Lung (tissue), 12 donors: Measurements from ENCODE around the gene TLR9. TPM values are rescaled to one million over a fixed set of nuclear protein-coding genes. Genes with fewer than 3 reads are reported as not detected.

Source experiments
- ATAC-seq: fragments of 200-7000 bp; cut with Tn5 transposase; one replicate; pipeline ENCODE4 v1.9.1; 2020; ENCODE audit warnings: moderate number of reproducible peaks; ENCODE audit not compliant: insufficient read depth, low FRiP score
- DNase-seq, 3 donors: peaks; one replicate each; pipeline ENCODE4 v3.0.0-alpha.2; 2013 to 2017
- H3K27ac ChIP-seq, 2 donors: one replicate each; pipeline ENCODE4 v1.5.1; 2013; ENCODE audit warnings: mild to moderate bottlenecking in 2 of 2, moderate library complexity in 2 of 2, control low read depth in 1 of 2, inconsistent platforms in 1 of 2, low read depth in 1 of 2, low read length in 1 of 2
- H3K27me3 ChIP-seq, 3 donors: one replicate each; pipeline ENCODE4 v1.5.1; 2013; ENCODE audit warnings: low read length in 2 of 3; ENCODE audit not compliant: control insufficient read depth in 3 of 3, insufficient read depth in 3 of 3
- H3K36me3 ChIP-seq, 4 donors: one replicate each; pipeline ENCODE4 v1.5.1; 2013; ENCODE audit warnings: low read length in 4 of 4, mild to moderate bottlenecking in 1 of 4, moderate library complexity in 1 of 4; ENCODE audit not compliant: control insufficient read depth in 4 of 4, insufficient read depth in 4 of 4
- H3K4me1 ChIP-seq, 5 donors: one replicate each; pipeline ENCODE4 v1.5.1; 2013; ENCODE audit warnings: low read length in 5 of 5, mild to moderate bottlenecking in 2 of 5, moderate library complexity in 1 of 5; ENCODE audit not compliant: control insufficient read depth in 5 of 5, insufficient read depth in 5 of 5
- H3K4me3 ChIP-seq: one replicate; pipeline ENCODE4 v1.5.1; 2013; ENCODE audit warnings: mild to moderate bottlenecking, control low read depth, moderate library complexity
- H3K9ac ChIP-seq, 2 donors: one replicate each; pipeline ENCODE4 v1.5.1; 2013; ENCODE audit warnings: low read length in 2 of 2, control low read depth in 1 of 2; ENCODE audit not compliant: insufficient read depth in 1 of 2
- H3K9me3 ChIP-seq, 4 donors: one replicate each; pipeline ENCODE4 v1.5.1; 2013; ENCODE audit warnings: low read length in 3 of 4, mild to moderate bottlenecking in 1 of 4, moderate library complexity in 1 of 4; ENCODE audit not compliant: control insufficient read depth in 4 of 4, insufficient read depth in 3 of 4
- CTCF ChIP-seq: IDR thresholded peaks from 2 replicates; pipeline ENCODE4 v1.5.1; 2012; ENCODE audit warnings: mild to moderate bottlenecking; ENCODE audit errors: control extremely low read depth, extremely low read depth
- WGBS, 2 donors: extraction: QIAGEN DNeasy Blood & Tissue Kit; methylation state at CpG; one replicate each; pipeline ENCODE4 v1.1.7; 2013; 5-methylcytosine and 5-hydroxymethylcytosine counted together
- polyA plus RNA-seq, 2 donors: library from polyadenylated mRNA; stranded (reverse); fragments of 200-250 nt; gene quantifications; one replicate each; pipeline ENCODE4 v1.2.1, GENCODE V29; 2013
- total RNA-seq, 2 donors: library from RNA; depleted of rRNA in 1 of 2; stranded (reverse); fragments of >200 nt in 1 of 2; gene quantifications; one replicate each; pipeline ENCODE4 v1.2.1, GENCODE V29; 2014 to 2021
- donor health status: control.
- donor health status: control.
- donor health status: Bipolar disorder and iron deficiency.
- donor health status: healthy.
- donor health status: DM: yes; HTN: yes; CAD: no.

Gene TLR9
- total and polyA plus RNA-seq, 4 donors = 0.20 to 1.1 (median 0.37) TPM

DNA sequence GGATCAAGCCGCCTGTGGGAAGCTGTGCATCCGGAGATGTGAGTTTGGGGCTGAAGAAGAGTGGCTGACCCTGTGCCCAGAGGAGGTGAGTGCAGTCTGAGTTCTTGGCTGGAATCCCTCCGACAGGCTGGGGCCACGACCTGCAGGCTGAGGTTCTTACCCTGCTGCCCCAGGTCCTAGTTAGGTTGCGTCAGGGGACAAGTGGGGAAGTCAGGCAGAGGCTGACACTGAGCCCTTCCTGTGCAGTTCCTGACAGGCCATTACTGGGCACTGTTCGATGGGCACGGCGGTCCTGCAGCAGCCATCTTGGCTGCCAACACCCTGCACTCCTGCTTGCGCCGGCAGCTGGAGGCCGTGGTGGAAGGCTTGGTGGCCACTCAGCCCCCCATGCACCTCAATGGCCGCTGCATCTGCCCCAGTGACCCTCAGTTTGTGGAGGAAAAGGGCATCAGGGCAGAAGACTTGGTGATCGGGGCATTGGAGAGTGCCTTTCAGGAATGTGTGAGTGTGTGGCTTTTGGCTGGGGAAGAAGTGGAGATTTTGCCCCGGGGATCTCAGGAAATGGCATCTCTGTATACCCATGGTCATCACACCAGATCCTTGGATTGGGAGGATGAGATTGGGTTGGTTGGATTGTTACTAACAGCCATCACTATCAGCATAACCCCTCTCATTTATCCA, 21.4 kb upstream of the TLR9 start:
- Histone ChIP-seq H3K27ac (peak overlapping the region in 1 of 2 donors; percentile 88), H3K4me3 (no peak overlapping the region), H3K27me3 (no peaks in the 10 kb centered on the region), H3K36me3 (peaks cover 0 to 24% (median 14%) of the 10 kb centered on the region in 4 donors), H3K9ac (no peak overlapping the region), H3K4me1 (peaks cover 0 to 15% (median 10%) of the 10 kb centered on the region in 5 donors), H3K9me3 (peaks cover 0 to 3% (median 0%) of the 10 kb centered on the region in 4 donors)
- 58 to 69% methylated on average over 14 of the region's 14 CpGs for WGBS, 2 donors
- TF ChIP-seq CTCF = no peak
- DNase-seq (no peak), ATAC-seq (no peak)

DNA sequence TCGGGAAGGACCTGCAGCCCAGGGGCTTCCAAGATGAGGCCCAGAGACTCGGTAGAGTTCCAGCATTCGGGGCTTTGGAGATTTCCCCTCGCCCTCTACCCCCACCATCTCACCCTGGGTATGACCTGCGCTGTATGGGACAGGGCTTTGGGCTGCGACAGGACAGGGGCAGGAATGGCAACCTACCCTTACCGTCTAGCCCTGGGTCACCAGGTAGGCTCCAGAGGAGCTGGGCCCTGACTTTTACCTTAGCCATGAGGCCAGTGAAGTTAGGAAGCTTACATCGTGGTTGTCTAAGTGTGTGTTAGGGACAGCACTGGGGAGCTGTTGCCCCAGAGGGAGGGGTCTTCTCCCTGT, 20.8 kb upstream of the TLR9 start:
- H3K4me3 ChIP-seq = peak overlapping the region; percentile 53
- ATAC-seq = no peak
- H3K9ac ChIP-seq = peak overlapping the region; percentile 11 to 51
- no peak for TF ChIP-seq CTCF
- 32 to 54% methylated on average over 8 of the region's 8 CpGs for WGBS, 2 donors
- DNase-seq = peak in 1 of 3 donors; percentile 8
- peaks cover 0 to 3% (median 0%) of the 10 kb centered on the region in 4 donors for H3K9me3 ChIP-seq
- H3K36me3 ChIP-seq = peaks cover 0 to 24% (median 13%) of the 10 kb centered on the region in 4 donors
- H3K27ac ChIP-seq = peak overlapping the region in 1 of 2 donors; percentile 88
- no peaks in the 10 kb centered on the region for H3K27me3 ChIP-seq
- H3K4me1 ChIP-seq = peaks cover 0 to 15% (median 10%) of the 10 kb centered on the region in 5 donors

GRCh38 chr3:52245322-52246263, 20.1 kb upstream of the TLR9 start, which contains the start of gene PPM1M:
Gene PPM1M (plus strand): TSS chr3:52245759. CDS start chr3:52245825, 66 bp downstream.
- H3K27ac ChIP-seq = peak within 1 kb of the TSS in 1 of 2 donors; percentile 88
- DNase-seq (peak; percentile 58 to 77 (median 74)), ATAC-seq (peak; percentile 15)
- H3K27me3 ChIP-seq = no peaks in the 10 kb centered on the region
- H3K36me3 ChIP-seq = peaks cover 0 to 23% (median 12%) of the 10 kb centered on the region in 4 donors
- 1 to 2% methylated on average over 60 to 98 of the region's 98 CpGs for WGBS, 2 donors
- peaks cover 0 to 15% (median 10%) of the 10 kb centered on the region in 5 donors for H3K4me1 ChIP-seq
- peak within 1 kb of the TSS; percentile 33 to 62 for H3K9ac ChIP-seq
- H3K9me3 ChIP-seq = peaks cover 0 to 3% (median 0%) of the 10 kb centered on the region in 4 donors
- peak within 1 kb of the TSS; percentile 53 for H3K4me3 ChIP-seq
- TF ChIP-seq CTCF = no peak
